ENCODE measurements around the gene PLXDC2. TPM values are rescaled to one million over a fixed set of nuclear protein-coding genes. Genes with fewer than 3 reads are reported as not detected.
"Not testable (repeated sequence)": the region's sequence is repeated elsewhere in the genome, so short reads cannot be mapped to it uniquely, and the experiment has no call there.

Gene PLXDC2
- total RNA-seq, 1 experiment from 2014 or later, result 0.20 TPM

DNA sequence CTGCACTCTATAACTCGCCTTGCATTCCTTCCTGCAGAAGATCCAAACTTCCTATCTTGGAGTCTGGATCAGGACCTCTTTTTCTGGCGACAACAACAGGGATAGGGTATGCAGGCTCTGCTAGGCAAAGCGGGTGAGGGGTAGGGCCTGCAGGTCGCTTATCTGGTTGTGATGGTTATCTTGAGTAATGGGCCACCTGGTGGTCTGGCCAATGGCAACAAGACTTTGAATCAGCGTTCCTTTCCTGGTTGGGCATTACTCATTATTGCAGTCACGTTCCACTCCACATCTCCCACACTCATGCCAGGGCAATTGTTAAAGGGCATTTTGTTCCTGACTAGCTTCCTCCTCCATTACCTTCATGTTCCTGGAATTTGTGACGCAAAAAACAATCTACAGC is 48.4 kb upstream of the PLXDC2 start:
- Histone ChIP-seq H3K36me3 (ENCODE audit: control insufficient read depth in 1 of 2, insufficient read depth in 2 of 2, low read length in 2 of 2) (no peaks in the 10 kb centered on the region), H4K20me1 (ENCODE audit: insufficient read depth) (no peaks in the 10 kb centered on the region), H3K27ac (ENCODE audit: low read depth, low read length) (no peak overlapping the region), H3K27me3 (ENCODE audit: insufficient read depth, low read length) (no peaks in the 10 kb centered on the region), H2AFZ (ENCODE audit: low read depth, low read length, poor library complexity, severe bottlenecking) (no peak overlapping the region), H3K9me2 (ENCODE audit: insufficient read depth) (no peaks in the 10 kb centered on the region), H3K9me3 (ENCODE audit: control insufficient read depth in 1 of 2, insufficient read depth in 1 of 2, low read depth in 1 of 2, low read length in 2 of 2) (peaks cover 9 to 16% of the 10 kb centered on the region in 2 experiments; a peak in 2 of 4 replicates), H3K9ac (ENCODE audit: low read length) (no peak overlapping the region), H3K79me2 (ENCODE audit: insufficient read depth, low read length) (no peaks in the 10 kb centered on the region), H3K4me2 (ENCODE audit: low read length) (no peak overlapping the region), H3K4me3 (replicated peaks in 1 of 2; ENCODE audit: low read depth in 1 of 2, low read length in 2 of 2) (no peak overlapping the region), H3K4me1 (ENCODE audit: control insufficient read depth in 1 of 2, insufficient read depth in 2 of 2, low read length in 2 of 2) (no peaks in the 10 kb centered on the region)
- TF ChIP-seq POLR2AphosphoS5 (IDR thresholded peaks at IDR 0.05; ENCODE audit: low read depth, low read length), result no peak
- TF ChIP-seq REST (IDR thresholded peaks at IDR 0.05; ENCODE audit: low read depth), result no peak
- TF ChIP-seq, protein P1, sequence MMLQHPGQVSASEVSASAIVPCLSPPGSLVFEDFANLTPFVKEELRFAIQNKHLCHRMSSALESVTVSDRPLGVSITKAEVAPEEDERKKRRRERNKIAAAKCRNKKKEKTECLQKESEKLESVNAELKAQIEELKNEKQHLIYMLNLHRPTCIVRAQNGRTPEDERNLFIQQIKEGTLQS (IDR thresholded peaks at IDR 0.05), result no peak
- TF ChIP-seq, protein P2, sequence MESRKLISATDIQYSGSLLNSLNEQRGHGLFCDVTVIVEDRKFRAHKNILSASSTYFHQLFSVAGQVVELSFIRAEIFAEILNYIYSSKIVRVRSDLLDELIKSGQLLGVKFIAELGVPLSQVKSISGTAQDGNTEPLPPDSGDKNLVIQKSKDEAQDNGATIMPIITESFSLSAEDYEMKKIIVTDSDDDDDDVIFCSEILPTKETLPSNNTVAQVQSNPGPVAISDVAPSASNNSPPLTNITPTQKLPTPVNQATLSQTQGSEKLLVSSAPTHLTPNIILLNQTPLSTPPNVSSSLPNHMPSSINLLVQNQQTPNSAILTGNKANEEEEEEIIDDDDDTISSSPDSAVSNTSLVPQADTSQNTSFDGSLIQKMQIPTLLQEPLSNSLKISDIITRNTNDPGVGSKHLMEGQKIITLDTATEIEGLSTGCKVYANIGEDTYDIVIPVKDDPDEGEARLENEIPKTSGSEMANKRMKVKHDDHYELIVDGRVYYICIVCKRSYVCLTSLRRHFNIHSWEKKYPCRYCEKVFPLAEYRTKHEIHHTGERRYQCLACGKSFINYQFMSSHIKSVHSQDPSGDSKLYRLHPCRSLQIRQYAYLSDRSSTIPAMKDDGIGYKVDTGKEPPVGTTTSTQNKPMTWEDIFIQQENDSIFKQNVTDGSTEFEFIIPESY (IDR thresholded peaks at IDR 0.05; ENCODE audit: extremely low read depth, insufficient replicate concordance, low read length), result no peak
- no peak for TF ChIP-seq CBX3 (IDR thresholded peaks at IDR 0.05; ENCODE audit: low read depth)
- no peak for TF ChIP-seq ZNF274 (IDR thresholded peaks at IDR 0.05; ENCODE audit: low read depth, low read length)
- ATAC-seq (no peak), DNase-seq (ENCODE audit: low read depth, low spot score) (no peak)
- ChIA-PET RAD21 (ENCODE audit: low non-redundant PET in 1 of 2, low total read pairs in 2 of 2, uncharacterized antibody in 2 of 2, unreplicated experiment in 2 of 2) (no interaction called here), POLR2A (no interaction called here), CTCF (no interaction called here)
- intact Hi-C loops (cut with micrococcal nuclease), result no loop called here
- no TSS peak for BruUV-seq (replicated peaks)

GRCh38 chr10:19769826-19770225 is 46.4 kb upstream of the PLXDC2 start:
- H2AFZ ChIP-seq (ENCODE audit: low read depth, low read length, poor library complexity, severe bottlenecking); CTCF ChIA-PET; H3K27ac ChIP-seq (ENCODE audit: low read depth, low read length); H3K9ac ChIP-seq (ENCODE audit: low read length); H4K20me1 ChIP-seq (ENCODE audit: insufficient read depth); POLR2A ChIA-PET; H3K9me2 ChIP-seq (ENCODE audit: insufficient read depth); H3K27me3 ChIP-seq (ENCODE audit: insufficient read depth, low read length); H3K4me2 ChIP-seq (ENCODE audit: low read length); H3K4me3 ChIP-seq (replicated peaks in 1 of 2; ENCODE audit: low read depth in 1 of 2, low read length in 2 of 2); H3K36me3 ChIP-seq (ENCODE audit: control insufficient read depth in 1 of 2, insufficient read depth in 2 of 2, low read length in 2 of 2); RAD21 ChIA-PET (ENCODE audit: low non-redundant PET in 1 of 2, low total read pairs in 2 of 2, uncharacterized antibody in 2 of 2, unreplicated experiment in 2 of 2); BruUV-seq (replicated peaks); intact Hi-C loops (cut with micrococcal nuclease); H3K79me2 ChIP-seq (ENCODE audit: insufficient read depth, low read length); H3K4me1 ChIP-seq (ENCODE audit: control insufficient read depth in 1 of 2, insufficient read depth in 2 of 2, low read length in 2 of 2); ATAC-seq; DNase-seq (ENCODE audit: low read depth, low spot score): not testable (repeated sequence)
- H3K9me3 ChIP-seq (ENCODE audit: control insufficient read depth in 1 of 2, insufficient read depth in 1 of 2, low read depth in 1 of 2, low read length in 2 of 2), result peaks cover 12 to 17% of the 10 kb centered on the region in 2 experiments; a peak in 2 of 4 replicates

Measured in HCT116 (cell line).